Mammary epithelial cell (primary cell): ENCODE measurements around the gene MRGPRE.

Source experiments
- EZH2 ChIP-seq: IDR thresholded peaks from 2 replicates; pipeline ENCODE4 v1.6.1; 2012; ENCODE audit warnings: low read length, inconsistent platforms, borderline replicate concordance
- TF ChIP-seq, protein P1 (sequence below), 2 donors: IDR thresholded peaks in 1 of 2; conservative IDR thresholded peaks in 1 of 2; 2 replicates each; pipeline ENCODE4 v1.5.1; 2011 to 2012; ENCODE audit warnings: inconsistent platforms in 2 of 2, low read length in 2 of 2, mild to moderate bottlenecking in 2 of 2, control low read depth in 1 of 2, low read depth in 1 of 2; ENCODE audit not compliant: insufficient read depth in 1 of 2; ENCODE audit errors: extremely low read depth in 1 of 2

DNA sequence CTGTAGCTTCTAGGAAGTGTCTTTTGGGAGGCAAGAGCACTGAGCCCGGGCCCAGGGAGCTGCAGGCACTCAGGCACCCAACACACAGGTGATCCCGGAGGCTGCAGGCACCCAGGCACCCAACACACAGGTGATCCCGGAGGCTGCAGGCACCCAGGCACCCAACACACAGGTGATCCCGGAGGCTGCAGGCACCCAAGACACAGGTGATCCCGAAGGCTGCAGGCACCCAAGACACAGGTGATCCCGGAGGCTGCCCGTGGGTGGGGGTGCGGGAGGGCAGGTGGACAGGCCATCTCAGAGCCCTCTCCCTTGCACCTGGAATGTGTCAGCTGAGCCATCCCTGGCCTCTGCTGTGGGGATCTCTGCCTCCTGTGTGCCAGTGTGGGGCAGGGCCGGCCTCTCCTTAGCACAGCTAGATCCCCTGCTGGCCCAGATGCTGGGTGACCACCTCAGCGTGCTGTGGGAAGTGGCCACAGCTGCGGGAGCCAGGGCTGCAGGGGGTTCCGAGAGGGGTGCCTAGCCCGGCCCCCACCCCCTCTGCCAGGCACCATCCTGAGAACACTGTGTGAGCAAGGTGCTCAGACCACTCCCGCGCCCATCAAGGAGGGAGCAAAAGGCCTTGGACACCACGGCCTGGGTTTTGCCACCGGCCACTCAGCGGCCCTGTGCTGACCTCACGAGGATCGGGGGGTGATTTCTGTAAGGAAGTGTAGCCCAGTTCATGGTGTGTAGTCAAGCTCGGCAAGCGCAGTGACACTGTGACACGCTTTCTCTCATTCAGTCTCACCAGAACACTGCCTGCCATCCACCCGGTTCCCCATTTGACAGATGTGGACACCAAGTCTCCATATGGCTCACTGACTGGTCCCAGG lies 27.8 kb downstream of the MRGPRE start:
- no peak for TF ChIP-seq EZH2
- TF ChIP-seq, protein P1, sequence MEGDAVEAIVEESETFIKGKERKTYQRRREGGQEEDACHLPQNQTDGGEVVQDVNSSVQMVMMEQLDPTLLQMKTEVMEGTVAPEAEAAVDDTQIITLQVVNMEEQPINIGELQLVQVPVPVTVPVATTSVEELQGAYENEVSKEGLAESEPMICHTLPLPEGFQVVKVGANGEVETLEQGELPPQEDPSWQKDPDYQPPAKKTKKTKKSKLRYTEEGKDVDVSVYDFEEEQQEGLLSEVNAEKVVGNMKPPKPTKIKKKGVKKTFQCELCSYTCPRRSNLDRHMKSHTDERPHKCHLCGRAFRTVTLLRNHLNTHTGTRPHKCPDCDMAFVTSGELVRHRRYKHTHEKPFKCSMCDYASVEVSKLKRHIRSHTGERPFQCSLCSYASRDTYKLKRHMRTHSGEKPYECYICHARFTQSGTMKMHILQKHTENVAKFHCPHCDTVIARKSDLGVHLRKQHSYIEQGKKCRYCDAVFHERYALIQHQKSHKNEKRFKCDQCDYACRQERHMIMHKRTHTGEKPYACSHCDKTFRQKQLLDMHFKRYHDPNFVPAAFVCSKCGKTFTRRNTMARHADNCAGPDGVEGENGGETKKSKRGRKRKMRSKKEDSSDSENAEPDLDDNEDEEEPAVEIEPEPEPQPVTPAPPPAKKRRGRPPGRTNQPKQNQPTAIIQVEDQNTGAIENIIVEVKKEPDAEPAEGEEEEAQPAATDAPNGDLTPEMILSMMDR (conservative IDR thresholded peaks at IDR 0.05 in 1 of 2, IDR thresholded peaks at IDR 0.05 in 1 of 2; ENCODE audit: extremely low read depth in 1 of 2, insufficient read depth in 1 of 2, low read depth in 1 of 2, low read length in 2 of 2) = no peak
